HFF-Myc (cell line): ENCODE data around the gene ZNF599.

Experiments
- DNase-seq: peaks from one replicate; pipeline ENCODE4 v3.0.0-alpha.2; 2011; ENCODE audit warnings: low read depth; ENCODE audit errors: extremely low read depth
- H3K4me3 ChIP-seq: replicated peaks from 2 replicates; pipeline ENCODE4 v1.5.1; 2011; ENCODE audit warnings: low read depth, mild to moderate bottlenecking, control low read depth, low read length
- TF ChIP-seq, protein P1 (sequence below): IDR thresholded peaks from 2 replicates; pipeline ENCODE4 v1.5.1; 2012; ENCODE audit warnings: mild to moderate bottlenecking, low read depth, low read length, control low read depth; ENCODE audit errors: missing control alignments

Gene ZNF599

DNA sequence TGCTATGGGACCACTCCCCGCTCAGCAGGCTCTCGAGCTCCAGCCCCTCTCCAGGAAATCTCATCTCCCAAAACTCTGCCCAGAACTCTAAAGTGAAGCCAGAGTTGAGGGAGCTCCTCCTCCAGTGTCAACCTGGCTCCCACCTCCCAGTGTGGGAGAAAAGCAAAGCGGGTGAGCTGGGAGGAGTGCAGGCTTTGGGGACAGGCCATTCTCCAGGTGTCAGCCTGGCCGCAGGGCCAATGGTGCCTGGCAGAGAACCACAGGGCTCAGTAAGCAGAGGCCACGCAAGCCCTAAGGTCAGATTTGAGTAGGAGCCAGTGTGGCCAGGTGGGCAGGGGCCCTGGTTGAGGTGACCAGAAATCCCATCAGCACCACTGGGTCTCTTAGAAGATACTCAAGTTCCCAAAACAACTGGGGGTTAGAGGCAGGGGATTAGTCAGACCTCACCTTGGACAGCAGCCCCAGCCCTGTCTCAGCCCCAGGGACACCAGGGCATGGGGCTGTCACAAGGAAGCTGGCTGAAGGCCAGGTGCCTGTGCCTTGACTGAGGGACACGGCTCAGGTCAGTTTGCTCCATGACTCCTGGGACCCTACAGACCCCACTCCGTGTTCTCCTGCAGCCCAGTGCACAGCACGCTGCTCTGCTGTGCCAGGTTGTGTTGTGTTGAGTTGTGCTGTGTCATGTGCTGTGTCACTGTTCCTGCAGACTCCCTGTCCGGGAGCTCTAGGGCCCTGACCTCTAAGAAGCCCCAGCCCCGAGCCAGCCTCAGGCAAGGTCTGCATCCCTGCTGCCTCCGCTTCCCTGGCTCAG is 41.8 kb downstream of the ZNF599 start:
- TF ChIP-seq, protein P1, sequence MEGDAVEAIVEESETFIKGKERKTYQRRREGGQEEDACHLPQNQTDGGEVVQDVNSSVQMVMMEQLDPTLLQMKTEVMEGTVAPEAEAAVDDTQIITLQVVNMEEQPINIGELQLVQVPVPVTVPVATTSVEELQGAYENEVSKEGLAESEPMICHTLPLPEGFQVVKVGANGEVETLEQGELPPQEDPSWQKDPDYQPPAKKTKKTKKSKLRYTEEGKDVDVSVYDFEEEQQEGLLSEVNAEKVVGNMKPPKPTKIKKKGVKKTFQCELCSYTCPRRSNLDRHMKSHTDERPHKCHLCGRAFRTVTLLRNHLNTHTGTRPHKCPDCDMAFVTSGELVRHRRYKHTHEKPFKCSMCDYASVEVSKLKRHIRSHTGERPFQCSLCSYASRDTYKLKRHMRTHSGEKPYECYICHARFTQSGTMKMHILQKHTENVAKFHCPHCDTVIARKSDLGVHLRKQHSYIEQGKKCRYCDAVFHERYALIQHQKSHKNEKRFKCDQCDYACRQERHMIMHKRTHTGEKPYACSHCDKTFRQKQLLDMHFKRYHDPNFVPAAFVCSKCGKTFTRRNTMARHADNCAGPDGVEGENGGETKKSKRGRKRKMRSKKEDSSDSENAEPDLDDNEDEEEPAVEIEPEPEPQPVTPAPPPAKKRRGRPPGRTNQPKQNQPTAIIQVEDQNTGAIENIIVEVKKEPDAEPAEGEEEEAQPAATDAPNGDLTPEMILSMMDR = no peak
- no peak overlapping the region for H3K4me3 ChIP-seq
- DNase-seq = no peak

DNA sequence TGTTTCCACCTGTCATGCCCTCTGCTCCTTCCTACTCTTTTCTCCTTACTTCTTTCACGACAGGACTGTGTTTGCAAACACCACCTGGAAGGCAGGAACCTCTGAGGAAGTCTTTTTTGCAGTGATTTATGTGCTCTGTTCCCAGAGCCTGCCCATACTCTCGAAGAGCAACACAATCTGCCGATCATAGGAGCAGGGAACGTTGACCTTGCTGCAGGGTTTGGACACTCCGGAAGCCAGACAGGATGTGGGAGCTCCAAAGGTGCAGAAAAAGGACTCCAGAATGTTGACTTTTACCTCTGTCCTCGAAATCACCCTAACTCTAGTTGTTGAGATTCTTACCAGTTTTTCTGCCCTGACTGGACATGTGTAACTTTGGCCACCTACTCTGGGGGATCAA is 47.6 kb downstream of the ZNF599 start:
- H3K4me3 ChIP-seq = no peak overlapping the region
- TF ChIP-seq, protein P1 = no peak
- DNase-seq = no peak

DNA sequence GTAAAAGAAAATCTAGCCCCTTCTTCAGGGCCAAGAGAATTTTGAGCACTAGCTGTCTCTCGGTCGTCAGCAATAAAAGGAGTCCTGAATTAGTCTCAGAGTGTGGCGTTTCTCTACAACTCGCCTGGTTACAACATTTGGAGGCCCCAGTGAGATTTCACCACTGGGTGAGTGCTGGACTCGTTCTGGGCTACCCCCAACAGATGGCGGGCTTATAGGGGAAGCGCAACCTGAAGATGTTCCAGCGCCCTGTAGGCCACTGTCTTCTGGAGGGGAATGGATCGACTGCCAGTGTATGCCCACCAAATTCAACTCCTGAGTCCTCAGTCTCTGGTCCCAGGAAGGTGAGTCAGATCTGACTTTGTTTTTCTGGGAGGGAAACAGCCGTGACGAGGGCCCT is 50.7 kb downstream of the ZNF599 start:
- TF ChIP-seq, protein P1 = no peak
- no peak for DNase-seq

DNA sequence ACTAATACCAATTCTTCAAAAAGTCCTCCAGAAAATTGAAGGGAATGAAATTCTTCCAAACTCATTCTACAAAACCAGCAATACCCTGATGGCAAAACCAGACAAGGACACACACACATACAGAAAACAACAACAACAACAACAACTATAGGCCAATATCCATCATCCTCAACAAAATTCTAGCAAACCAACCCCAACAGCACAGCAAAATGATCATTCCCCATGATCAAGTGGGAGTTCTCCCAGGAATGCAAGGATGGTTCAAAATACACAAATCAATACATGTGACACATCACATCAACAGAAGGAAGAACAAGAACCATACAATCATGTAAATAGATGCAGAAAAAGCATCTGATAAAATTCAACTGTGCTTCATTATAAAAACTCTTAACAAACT is 57.7 kb downstream of the ZNF599 start:
- TF ChIP-seq, protein P1 = no peak
- no peak for DNase-seq
- no peak overlapping the region for H3K4me3 ChIP-seq

More for the DNA sequence above, 50.7 kb downstream of the ZNF599 start:
- no peak overlapping the region for H3K4me3 ChIP-seq

DNA sequence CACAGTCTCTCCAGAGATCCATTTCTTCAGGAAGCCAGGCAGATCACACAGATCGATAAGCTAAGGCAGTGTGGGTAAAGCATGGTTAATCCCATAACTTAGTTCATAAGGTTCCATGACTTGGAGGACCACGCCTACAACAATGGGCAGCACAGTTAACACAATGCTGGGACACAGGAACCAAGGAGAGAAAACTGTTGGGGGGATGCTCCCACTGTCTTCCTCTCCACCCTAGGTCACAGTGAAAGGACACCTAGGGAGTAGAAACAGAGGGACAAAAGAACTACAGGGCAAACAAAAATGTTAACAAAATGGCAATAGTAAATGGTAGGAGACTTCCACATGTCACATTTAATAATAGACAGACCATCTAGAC is 59.8 kb downstream of the ZNF599 start:
- no peak overlapping the region for H3K4me3 ChIP-seq
- DNase-seq = no peak
- TF ChIP-seq, protein P1 = no peak

DNA sequence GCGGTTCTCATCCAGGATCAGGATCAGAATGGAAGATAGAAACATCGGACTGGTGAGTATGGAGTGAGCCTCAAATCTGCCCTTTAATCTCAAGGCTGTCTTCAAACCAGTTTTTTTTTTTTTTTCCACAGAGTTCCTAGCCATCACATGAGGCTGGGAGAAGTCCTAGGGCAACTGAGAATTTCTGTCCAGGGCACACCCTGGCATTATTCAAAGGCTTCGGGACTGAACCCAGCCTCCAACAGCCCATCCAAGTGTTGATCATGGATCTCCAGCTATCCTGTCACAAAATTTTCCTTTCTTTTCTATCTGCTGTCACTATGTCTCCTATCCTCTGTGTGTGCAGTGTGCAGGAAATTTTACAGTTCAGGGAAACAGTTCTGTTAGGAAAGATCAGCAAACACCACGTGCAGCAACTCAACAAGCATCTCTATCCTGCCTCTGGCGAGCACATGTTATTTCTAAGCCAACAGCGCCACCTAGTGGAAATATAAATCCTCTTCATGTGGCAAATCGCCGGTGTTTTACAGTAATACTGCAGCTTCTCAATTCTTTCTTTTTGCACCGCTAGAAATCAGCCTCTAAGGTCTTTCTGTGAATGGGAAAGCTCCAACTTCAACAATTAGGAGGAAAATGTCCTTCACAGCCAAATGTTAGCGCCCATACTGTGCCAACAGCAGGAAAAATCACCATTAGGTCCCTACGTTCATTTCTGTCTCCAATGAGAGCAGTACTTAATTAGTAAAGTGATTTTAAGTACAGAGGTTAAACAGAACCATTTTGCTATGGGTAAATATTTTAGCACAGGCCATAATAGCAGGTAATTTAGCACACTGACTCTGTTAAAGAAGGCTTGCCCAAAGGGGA is 60.4 kb downstream of the ZNF599 start:
- peak; percentile 52 for DNase-seq
- no peak overlapping the region for H3K4me3 ChIP-seq
- TF ChIP-seq, protein P1 = peak; percentile 37
